ENCODE results near the gene ZNF646. TPM values are rescaled to one million over a fixed set of nuclear protein-coding genes. Genes with fewer than 3 reads are reported as not detected.

Gene ZNF646
- polyA plus RNA-seq, 1 donor from 2014 or later = 8.5 TPM

- no peaks in the 10 kb centered on the region for H3K9me2 ChIP-seq (ENCODE audit: insufficient read depth, low read length)
- H3K27me3 ChIP-seq (ENCODE audit: insufficient read depth, low read depth, low read length) = no peaks in the 10 kb centered on the region
- no peak overlapping the region for H3K4me2 ChIP-seq (ENCODE audit: low read length)
- H2AFZ ChIP-seq (ENCODE audit: low read depth, low read length) = no peak overlapping the region
- no peak overlapping the region for H3K4me3 ChIP-seq (ENCODE audit: low read length)
- H3K36me3 ChIP-seq (ENCODE audit: insufficient read depth, low read length) = peaks cover under 1% of the 10 kb centered on the region
- no peaks in the 10 kb centered on the region for H3K9me3 ChIP-seq (ENCODE audit: low read length)
- TF ChIP-seq EP300 (conservative IDR thresholded peaks at IDR 0.05; ENCODE audit: poor library complexity, severe bottlenecking) = no peak
- no peak for TF ChIP-seq TAF1 (IDR thresholded peaks at IDR 0.05; ENCODE audit: low read depth)
- TF ChIP-seq EZH2 (IDR thresholded peaks at IDR 0.05; ENCODE audit: borderline replicate concordance, insufficient read depth, low read length, poor library complexity, severe bottlenecking) = no peak
- TF ChIP-seq POLR2AphosphoS5 (IDR thresholded peaks at IDR 0.05) = no peak
- TF ChIP-seq RAD21 (conservative IDR thresholded peaks at IDR 0.05) = no peak
- TF ChIP-seq MXI1 (conservative IDR thresholded peaks at IDR 0.05; ENCODE audit: poor library complexity, severe bottlenecking) = no peak
- TF ChIP-seq, protein P1, sequence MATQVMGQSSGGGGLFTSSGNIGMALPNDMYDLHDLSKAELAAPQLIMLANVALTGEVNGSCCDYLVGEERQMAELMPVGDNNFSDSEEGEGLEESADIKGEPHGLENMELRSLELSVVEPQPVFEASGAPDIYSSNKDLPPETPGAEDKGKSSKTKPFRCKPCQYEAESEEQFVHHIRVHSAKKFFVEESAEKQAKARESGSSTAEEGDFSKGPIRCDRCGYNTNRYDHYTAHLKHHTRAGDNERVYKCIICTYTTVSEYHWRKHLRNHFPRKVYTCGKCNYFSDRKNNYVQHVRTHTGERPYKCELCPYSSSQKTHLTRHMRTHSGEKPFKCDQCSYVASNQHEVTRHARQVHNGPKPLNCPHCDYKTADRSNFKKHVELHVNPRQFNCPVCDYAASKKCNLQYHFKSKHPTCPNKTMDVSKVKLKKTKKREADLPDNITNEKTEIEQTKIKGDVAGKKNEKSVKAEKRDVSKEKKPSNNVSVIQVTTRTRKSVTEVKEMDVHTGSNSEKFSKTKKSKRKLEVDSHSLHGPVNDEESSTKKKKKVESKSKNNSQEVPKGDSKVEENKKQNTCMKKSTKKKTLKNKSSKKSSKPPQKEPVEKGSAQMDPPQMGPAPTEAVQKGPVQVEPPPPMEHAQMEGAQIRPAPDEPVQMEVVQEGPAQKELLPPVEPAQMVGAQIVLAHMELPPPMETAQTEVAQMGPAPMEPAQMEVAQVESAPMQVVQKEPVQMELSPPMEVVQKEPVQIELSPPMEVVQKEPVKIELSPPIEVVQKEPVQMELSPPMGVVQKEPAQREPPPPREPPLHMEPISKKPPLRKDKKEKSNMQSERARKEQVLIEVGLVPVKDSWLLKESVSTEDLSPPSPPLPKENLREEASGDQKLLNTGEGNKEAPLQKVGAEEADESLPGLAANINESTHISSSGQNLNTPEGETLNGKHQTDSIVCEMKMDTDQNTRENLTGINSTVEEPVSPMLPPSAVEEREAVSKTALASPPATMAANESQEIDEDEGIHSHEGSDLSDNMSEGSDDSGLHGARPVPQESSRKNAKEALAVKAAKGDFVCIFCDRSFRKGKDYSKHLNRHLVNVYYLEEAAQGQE (IDR thresholded peaks at IDR 0.05; ENCODE audit: borderline replicate concordance) = no peak
- no peak for TF ChIP-seq SMC3 (conservative IDR thresholded peaks at IDR 0.05; ENCODE audit: poor library complexity)
- TF ChIP-seq, protein P2, sequence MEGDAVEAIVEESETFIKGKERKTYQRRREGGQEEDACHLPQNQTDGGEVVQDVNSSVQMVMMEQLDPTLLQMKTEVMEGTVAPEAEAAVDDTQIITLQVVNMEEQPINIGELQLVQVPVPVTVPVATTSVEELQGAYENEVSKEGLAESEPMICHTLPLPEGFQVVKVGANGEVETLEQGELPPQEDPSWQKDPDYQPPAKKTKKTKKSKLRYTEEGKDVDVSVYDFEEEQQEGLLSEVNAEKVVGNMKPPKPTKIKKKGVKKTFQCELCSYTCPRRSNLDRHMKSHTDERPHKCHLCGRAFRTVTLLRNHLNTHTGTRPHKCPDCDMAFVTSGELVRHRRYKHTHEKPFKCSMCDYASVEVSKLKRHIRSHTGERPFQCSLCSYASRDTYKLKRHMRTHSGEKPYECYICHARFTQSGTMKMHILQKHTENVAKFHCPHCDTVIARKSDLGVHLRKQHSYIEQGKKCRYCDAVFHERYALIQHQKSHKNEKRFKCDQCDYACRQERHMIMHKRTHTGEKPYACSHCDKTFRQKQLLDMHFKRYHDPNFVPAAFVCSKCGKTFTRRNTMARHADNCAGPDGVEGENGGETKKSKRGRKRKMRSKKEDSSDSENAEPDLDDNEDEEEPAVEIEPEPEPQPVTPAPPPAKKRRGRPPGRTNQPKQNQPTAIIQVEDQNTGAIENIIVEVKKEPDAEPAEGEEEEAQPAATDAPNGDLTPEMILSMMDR (IDR thresholded peaks at IDR 0.05; ENCODE audit: poor library complexity, severe bottlenecking) = no peak
- no peak overlapping the region for H3K27ac ChIP-seq (ENCODE audit: low read length)
- H3K9ac ChIP-seq (ENCODE audit: low read length) = no peak overlapping the region
- H4K20me1 ChIP-seq (ENCODE audit: insufficient read depth) = no peaks in the 10 kb centered on the region
- H3K79me2 ChIP-seq (replicated peaks; ENCODE audit: insufficient read depth, low read length) = peaks cover 4% of the 10 kb centered on the region
- H3F3A ChIP-seq (ENCODE audit: insufficient read depth, low read length, poor library complexity, severe bottlenecking) = no peaks in the 10 kb centered on the region
Observed at GRCh38 chr16:31087481-31087880, 13.3 kb downstream of the ZNF646 start.

GRCh38 chr16:31087971-31088370 is 13.7 kb downstream of the ZNF646 start:
- no peaks in the 10 kb centered on the region for H3F3A ChIP-seq (ENCODE audit: insufficient read depth, low read length, poor library complexity, severe bottlenecking)
- no peaks in the 10 kb centered on the region for H4K20me1 ChIP-seq (ENCODE audit: insufficient read depth)
- H3K27ac ChIP-seq (ENCODE audit: low read length) = no peak overlapping the region
- no peak overlapping the region for H3K4me3 ChIP-seq (ENCODE audit: low read length)
- H3K79me2 ChIP-seq (replicated peaks; ENCODE audit: insufficient read depth, low read length) = peaks cover 9% of the 10 kb centered on the region
- no peaks in the 10 kb centered on the region for H3K36me3 ChIP-seq (ENCODE audit: insufficient read depth, low read length)
- no peaks in the 10 kb centered on the region for H3K9me2 ChIP-seq (ENCODE audit: insufficient read depth, low read length)
- no peak overlapping the region for H2AFZ ChIP-seq (ENCODE audit: low read depth, low read length)
- H3K4me2 ChIP-seq (ENCODE audit: low read length) = no peak overlapping the region
- H3K9ac ChIP-seq (ENCODE audit: low read length) = no peak overlapping the region
- TF ChIP-seq EZH2 (IDR thresholded peaks at IDR 0.05; ENCODE audit: borderline replicate concordance, insufficient read depth, low read length, poor library complexity, severe bottlenecking) (no peak), EP300 (conservative IDR thresholded peaks at IDR 0.05; ENCODE audit: poor library complexity, severe bottlenecking) (no peak), TAF1 (IDR thresholded peaks at IDR 0.05; ENCODE audit: low read depth) (no peak), MXI1 (conservative IDR thresholded peaks at IDR 0.05; ENCODE audit: poor library complexity, severe bottlenecking) (no peak), SMC3 (conservative IDR thresholded peaks at IDR 0.05; ENCODE audit: poor library complexity) (no peak), RAD21 (conservative IDR thresholded peaks at IDR 0.05) (no peak), POLR2AphosphoS5 (IDR thresholded peaks at IDR 0.05) (no peak)
- TF ChIP-seq, protein P2 (IDR thresholded peaks at IDR 0.05; ENCODE audit: poor library complexity, severe bottlenecking) = no peak
- TF ChIP-seq, protein P1 (IDR thresholded peaks at IDR 0.05; ENCODE audit: borderline replicate concordance) = no peak
- H3K27me3 ChIP-seq (ENCODE audit: insufficient read depth, low read depth, low read length) = no peaks in the 10 kb centered on the region
- no peaks in the 10 kb centered on the region for H3K9me3 ChIP-seq (ENCODE audit: low read length)
